Cerebellar cortex (tissue), 1 donor: ENCODE results near the gene CACNA2D2.
"Not testable (repeated sequence)": the region's sequence is repeated elsewhere in the genome, so short reads cannot be mapped to it uniquely, and the experiment has no call there.

Experiments
- DNase-seq: peaks from one replicate; pipeline ENCODE4 v3.0.0-alpha.2; 2015; ENCODE audit warnings: low spot score

The CACNA2D2 gene

DNA sequence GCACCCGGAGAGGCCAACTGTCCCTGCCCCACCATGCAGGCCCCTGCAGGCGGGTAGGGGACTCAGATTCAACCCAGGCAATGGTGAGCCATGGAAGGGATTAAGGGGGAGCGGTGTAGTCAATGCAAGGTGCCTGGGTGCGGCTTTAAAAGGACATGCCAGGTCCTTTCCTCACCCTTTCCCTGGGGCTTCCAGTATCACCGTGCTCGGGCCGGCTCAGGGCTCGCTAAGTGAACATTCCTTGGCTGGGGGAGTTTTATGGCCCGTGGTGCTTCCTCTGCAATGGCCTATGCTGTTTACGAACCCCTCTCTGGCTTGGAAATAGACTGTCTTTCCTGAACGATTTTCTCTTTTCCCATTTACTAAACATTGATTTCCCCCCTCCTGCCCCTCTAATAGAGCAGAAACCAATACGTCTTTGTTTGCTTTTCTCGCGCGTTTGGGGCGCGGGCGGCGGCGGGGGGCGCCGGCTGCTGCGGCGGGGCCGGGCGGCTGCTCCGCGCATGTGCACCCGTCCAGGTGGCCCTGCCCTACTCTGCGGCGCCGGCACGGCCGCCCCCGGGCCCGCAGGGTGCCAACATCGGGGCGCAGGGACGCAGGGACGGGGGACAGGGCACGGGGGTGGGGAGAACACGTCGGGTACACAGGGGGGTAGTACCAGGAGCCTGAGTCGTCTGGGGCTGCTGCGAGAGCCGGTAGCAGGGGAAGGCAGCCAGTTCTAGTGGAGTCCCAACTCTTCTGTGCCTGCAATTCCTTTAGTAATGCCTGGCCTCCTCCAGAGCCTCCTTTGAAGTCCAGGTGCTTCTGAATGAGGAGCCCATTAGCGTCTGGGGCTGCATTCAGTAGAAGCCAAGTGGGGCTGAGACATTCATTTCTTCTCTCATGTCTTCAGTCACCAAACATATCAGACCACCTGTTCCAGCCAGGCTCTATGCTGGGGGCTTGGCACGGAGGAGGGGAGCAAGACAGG lies 26.9 kb upstream of the CACNA2D2 start:
- DNase-seq: no peak

DNA sequence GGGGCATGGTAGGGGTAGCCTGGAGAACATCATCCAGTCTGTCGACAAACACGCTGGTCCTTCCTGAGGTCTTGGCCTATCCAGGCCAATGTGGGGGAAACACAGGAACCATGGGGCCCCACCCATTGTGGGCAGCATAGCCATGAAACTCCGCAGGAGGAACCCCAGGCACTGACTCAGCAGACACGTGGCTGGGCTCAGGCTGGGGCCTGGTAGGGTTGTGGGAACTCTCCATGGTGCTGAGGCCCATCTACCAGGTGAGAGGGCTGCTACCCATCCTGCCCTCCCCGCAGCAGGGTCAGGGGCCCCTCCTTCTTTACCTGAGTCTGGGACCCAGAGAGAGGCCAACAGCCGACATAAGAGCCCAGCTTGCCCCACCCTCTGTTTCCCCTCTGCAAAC lies 22.6 kb upstream of the CACNA2D2 start:
- DNase-seq: no peak

GRCh38 chr3:50525191-50525910 lies 21.9 kb upstream of the CACNA2D2 start:
- no peak for DNase-seq

DNA sequence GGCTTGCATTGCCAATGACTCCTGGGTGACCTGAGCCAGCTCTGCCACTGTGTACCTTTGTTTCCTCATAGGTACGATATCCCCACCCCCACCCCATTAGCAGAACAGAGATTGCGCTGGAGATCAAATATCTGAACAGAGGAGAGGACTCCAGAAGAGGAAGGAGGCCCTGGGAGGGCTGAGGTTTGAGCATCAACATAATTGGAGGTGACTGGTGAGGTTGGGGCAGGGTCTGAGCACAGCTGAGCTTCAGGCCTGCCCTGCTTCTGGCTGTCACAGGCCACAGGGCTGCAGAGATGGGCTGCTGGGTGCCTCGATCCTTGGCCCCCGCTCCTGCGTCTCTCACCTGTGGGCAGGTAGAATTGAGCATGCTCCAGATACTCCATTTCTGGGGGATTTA lies 21.3 kb upstream of the CACNA2D2 start:
- no peak for DNase-seq

GRCh38 chr3:50523279-50523811 lies 19.9 kb upstream of the CACNA2D2 start:
- DNase-seq: no peak

- DNase-seq: no peak
Measured at GRCh38 chr3:50521572-50521971, 18.1 kb upstream of the CACNA2D2 start.

DNA sequence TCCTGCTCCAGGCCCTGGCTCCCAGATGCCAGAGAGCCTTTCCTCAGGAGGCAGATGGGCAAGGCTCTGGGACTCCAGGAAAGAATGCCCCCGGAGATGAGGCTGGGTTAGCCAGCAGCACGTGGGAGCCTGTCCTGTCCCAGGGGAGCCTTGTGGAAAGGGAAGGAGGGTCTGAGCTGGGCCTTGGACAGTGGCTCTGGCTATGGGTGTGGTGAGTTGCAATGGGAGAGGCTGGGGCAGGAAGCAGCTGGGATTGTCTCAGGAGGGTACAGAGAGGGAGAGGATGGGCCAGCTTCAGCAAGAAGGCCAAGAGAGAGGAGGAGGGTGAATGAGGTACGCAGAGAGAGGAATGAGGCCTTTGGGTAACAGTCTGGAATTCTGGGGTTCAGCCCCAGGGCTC lies 17.4 kb upstream of the CACNA2D2 start:
- no peak for DNase-seq

- DNase-seq: peak; percentile 82
Measured at GRCh38 chr3:50519471-50520089, 16.1 kb upstream of the CACNA2D2 start.

- DNase-seq: peak; percentile 64
Measured at GRCh38 chr3:50518436-50518835, 15.0 kb upstream of the CACNA2D2 start.

GRCh38 chr3:50517721-50518206 lies 14.3 kb upstream of the CACNA2D2 start:
- no peak for DNase-seq

DNA sequence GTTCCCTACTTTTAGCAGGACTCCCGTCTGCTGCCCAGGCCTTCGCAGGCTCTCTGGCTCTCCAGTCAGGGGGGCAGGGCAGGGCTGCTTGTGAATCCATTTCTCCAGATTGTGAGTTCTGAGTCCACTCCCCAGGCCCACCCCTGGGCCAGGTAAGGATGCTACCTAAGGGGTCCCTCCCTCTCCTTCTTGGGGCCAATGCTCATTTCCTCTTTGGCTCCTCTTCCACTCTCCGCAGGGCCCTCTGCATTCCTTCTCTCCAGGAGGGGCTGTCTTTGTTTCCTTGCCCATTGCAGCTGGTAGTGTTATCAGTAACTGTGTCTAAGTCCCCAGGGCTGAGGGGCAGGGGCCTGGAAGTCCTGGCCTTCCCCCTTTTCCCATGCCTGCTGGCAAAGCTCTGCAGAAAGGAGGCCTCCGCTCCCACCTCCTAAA lies 13.0 kb upstream of the CACNA2D2 start:
- DNase-seq: no peak

DNA sequence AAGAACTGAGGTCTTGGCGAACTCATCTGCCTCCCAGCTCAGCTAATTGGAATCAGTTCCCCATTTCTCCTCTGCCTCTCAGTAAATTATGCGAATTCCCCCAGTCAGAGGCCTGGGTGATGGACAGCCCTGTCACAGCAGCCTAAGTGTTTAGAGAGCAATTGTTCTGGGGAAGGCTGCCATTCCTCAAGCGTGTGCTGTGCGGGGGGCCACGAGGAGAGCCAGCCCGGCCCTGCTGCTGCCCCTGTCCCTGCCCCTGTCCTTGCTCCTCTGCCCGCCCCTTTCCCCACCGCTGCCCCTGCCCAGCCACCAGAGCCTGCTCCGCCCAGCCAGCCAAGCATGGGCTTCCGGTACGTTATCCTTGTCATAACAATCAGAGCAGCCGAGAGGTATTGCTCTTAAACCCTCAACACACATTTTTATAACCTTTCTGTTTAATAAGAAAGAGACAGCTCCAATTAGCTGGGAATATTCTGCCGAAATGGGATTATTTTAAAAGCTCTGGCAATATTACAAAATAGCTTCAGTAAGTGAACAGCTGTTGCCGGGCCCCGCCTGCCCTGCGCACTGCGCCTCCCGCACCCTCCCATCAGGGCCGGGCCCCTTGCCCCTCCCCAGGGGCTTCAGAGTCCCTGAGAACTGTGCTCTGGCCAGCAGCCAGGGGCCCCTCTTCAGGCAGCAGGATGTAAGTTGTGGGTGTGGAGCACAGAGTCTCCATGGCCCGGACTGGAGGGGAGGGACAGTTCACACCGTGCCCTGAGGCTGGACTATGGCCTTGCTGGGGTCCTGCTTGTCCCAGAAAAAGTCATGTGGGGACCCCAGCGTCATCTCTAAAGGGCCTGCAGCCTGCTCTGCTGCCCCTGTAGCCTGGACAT lies 12.4 kb upstream of the CACNA2D2 start:
- no peak for DNase-seq

DNA sequence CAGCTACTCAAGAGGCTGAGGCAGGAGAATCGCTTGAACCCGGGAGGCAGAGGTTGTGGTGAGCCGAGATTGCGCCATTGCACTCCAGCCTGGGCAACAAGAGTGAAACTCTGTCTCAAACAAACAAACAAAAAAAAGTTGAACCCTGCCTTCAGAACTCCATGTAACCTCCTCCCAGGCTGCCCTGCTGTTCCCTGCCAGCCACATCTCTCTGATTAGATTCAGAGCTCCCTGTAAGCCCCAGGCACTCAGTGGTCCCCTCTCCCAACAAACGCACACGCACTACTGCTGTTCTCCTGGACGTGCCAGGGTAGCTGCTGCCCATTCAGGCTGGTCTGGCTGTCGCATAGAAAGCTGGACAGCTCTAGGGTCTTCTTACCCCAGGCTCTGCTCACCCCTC lies 9.5 kb upstream of the CACNA2D2 start:
- DNase-seq: not testable (repeated sequence)

DNA sequence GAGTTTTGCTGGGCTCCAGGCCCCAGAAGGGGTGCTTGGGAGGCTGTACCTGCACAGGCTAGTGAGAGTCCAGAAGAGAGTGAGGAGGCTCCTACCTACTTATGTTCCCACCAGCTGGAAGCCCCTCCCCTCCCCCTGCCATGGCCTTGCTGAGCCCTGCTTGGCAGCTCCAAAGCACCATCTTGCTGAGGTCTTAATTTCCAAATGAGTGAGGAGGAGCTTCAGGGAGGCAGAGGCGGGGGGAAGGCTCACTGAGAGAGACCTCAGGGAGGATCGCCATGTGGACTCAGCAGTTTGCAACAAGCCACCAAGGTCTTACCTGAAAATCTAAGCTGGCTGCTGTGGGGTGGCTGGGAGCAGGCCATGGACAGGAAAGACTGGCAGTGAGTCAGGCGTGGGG lies 8.7 kb upstream of the CACNA2D2 start:
- no peak for DNase-seq

DNA sequence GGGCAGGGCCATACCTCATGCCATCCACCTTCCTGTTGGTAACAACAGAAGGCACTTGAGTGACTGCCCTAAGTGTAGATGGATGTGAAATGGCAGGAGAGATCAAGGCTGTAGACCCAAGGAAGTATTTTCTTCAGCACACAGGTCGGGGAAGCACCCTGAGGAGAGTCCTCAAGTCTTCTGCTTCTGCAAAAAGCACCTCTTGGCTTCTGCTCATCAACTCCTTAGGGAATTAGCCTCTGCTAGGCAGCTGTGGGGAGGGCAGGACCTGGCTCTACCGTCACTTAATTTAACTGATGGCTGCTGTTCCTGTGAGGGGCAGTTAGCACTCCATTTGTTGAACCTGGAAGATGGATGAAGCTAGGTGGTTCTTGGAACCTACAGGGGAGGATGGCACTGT lies 6.9 kb upstream of the CACNA2D2 start:
- no peak for DNase-seq

DNA sequence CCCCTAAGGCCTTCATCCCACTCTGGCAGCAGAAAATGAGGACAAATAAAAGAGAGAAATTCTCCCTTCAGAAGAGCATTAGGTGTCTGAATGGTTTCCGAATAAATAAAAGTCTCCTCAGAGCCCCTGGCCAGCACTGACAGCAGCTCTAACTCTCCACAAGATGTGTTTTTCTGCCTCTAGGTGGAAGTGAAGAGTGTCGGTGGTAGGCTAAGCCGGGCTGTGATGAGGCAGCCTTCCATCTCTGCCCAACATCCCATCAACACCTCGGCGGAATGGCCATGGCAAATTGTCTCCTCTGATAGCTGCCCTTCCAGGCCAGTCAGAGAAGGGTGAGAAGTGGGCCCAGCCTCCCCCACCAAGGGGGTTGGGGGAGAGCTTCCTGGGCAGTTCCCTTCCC lies 6.3 kb upstream of the CACNA2D2 start:
- DNase-seq: no peak

DNA sequence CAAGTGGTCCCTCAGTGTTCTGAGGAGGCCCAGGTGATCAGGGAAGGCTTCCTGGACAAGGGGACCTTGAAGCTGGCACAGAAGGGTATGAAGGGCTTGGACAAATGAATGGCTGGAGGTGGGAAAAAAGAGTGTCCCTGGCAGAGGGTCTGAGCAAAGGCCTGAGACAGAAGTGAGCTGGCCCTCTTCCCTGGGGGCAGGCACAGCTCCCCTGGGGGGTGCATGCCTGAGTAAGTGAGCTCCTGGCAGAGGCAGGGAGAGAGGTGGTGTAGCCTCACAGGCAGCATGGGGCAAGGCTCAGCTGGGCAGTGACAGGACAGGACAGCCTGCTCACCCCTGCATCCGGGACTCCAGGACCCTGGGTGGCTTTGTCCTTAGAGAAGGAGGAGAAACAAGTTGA lies 5.4 kb upstream of the CACNA2D2 start:
- no peak for DNase-seq

GRCh38 chr3:50506169-50506568 lies 2.7 kb upstream of the CACNA2D2 start:
- DNase-seq: no peak

- DNase-seq: no peak
Measured at GRCh38 chr3:50504681-50505080, 1.2 kb upstream of the CACNA2D2 start.

GRCh38 chr3:50502584-50503423 lies 630 bp downstream of the CACNA2D2 start:
- no peak for DNase-seq
